OCI-LY3 (cell line): ENCODE results near the gene DCTN3.

Source experiments
- CTCF ChIP-seq: fragments of 200-600, 300-600 bp; sonication (generic); IDR thresholded peaks from 2 replicates; pipeline ENCODE4 v1.5.1; 2014; ENCODE audit warnings: antibody characterized with exemption, low read length, low read depth
- EZH2phosphoT487 ChIP-seq: fragments of 200-600 bp; shearing (Covaris generic); IDR thresholded peaks from 2 replicates; pipeline ENCODE4 v1.6.1; 2018; ENCODE audit warnings: antibody characterized with exemption, mixed run types, low read depth

GRCh38 chr9:34588671-34589635, 31.3 kb downstream of the DCTN3 start:
- no peak for TF ChIP-seq CTCF
- no peak for TF ChIP-seq EZH2phosphoT487
